GM12864 (cell line): ENCODE measurements around the gene NINJ2.

Experiments used
- DNase-seq: peaks from one replicate; pipeline ENCODE4 v3.0.0-alpha.2; 2011; ENCODE audit warnings: low read depth
- H3K4me3 ChIP-seq: 2 replicates; pipeline ENCODE4 v1.5.1; 2011; ENCODE audit warnings: mild to moderate bottlenecking, low read depth, low read length, control low read depth
- CTCF ChIP-seq: IDR thresholded peaks from 2 replicates; pipeline ENCODE4 v1.5.1; 2011; ENCODE audit warnings: low read depth, mild to moderate bottlenecking, moderate library complexity, low read length, control low read depth, inconsistent platforms; ENCODE audit errors: missing control alignments

The NINJ2 gene

GRCh38 chr12:627863-628741, 35.1 kb downstream of the NINJ2 start:
- no peak for TF ChIP-seq CTCF

GRCh38 chr12:627285-627684, 36.0 kb downstream of the NINJ2 start:
- DNase-seq: no peak
- H3K4me3 ChIP-seq: no peak overlapping the region
- no peak for TF ChIP-seq CTCF

More at GRCh38 chr12:627863-628741, 35.1 kb downstream of the NINJ2 start:
- DNase-seq: no peak
- H3K4me3 ChIP-seq: no peak overlapping the region

- H3K4me3 ChIP-seq: no peak overlapping the region
- DNase-seq: no peak
- TF ChIP-seq CTCF: no peak
Observed at GRCh38 chr12:625998-626397, 37.2 kb downstream of the NINJ2 start.

- H3K4me3 ChIP-seq: no peak overlapping the region
- TF ChIP-seq CTCF: no peak
- no peak for DNase-seq
Observed at GRCh38 chr12:623865-624372, 39.3 kb downstream of the NINJ2 start.

- H3K4me3 ChIP-seq: no peak overlapping the region
- no peak for DNase-seq
- no peak for TF ChIP-seq CTCF
Observed at GRCh38 chr12:623172-623864, 39.9 kb downstream of the NINJ2 start.

- TF ChIP-seq CTCF: no peak
- no peak for DNase-seq
- H3K4me3 ChIP-seq: no peak overlapping the region
Observed at GRCh38 chr12:622416-622815, 40.8 kb downstream of the NINJ2 start.
